RWPE2 (cell line): ENCODE results near the gene KIF21B.

Source experiments
- ATAC-seq: fragments of 200-7000 bp; cut with Tn5 transposase; 3 replicates; pipeline ENCODE4 v1.9.1; 2021; ENCODE audit warnings: low read depth
- DNase-seq: peaks from one replicate; pipeline ENCODE4 v3.0.0-alpha.2; 2020; ENCODE audit warnings: low spot score
- H3K27ac ChIP-seq: fragments of 450-650 bp; 2 replicates; pipeline ENCODE4 v1.5.1; 2017; ENCODE audit warnings: mild to moderate bottlenecking; ENCODE audit not compliant: poor library complexity, severe bottlenecking
- H3K27me3 ChIP-seq: fragments of 250-450 bp; sonication (Bioruptor Pico); 2 replicates; pipeline ENCODE4 v1.5.1; 2021; ENCODE audit warnings: mild to moderate bottlenecking, moderate library complexity; ENCODE audit not compliant: insufficient read depth, poor library complexity, severe bottlenecking
- H3K36me3 ChIP-seq: fragments of 250-450 bp; sonication (Bioruptor Pico); 2 replicates; pipeline ENCODE4 v1.5.1; 2020; ENCODE audit warnings: low read depth, mild to moderate bottlenecking, moderate library complexity
- H3K4me1 ChIP-seq: fragments of 250-450 bp; sonication (Bioruptor Pico); 2 replicates; pipeline ENCODE4 v1.5.1; 2021; ENCODE audit warnings: mild to moderate bottlenecking, moderate library complexity; ENCODE audit not compliant: insufficient read depth, poor library complexity, severe bottlenecking
- H3K4me3 ChIP-seq: fragments of 250-450 bp; sonication (Bioruptor Pico); 2 replicates; pipeline ENCODE4 v1.5.1; 2021; ENCODE audit warnings: mild to moderate bottlenecking, moderate library complexity; ENCODE audit not compliant: severe bottlenecking
- H3K9me3 ChIP-seq: fragments of 250-450 bp; sonication (Bioruptor Pico); 2 replicates; pipeline ENCODE4 v1.5.1; 2021; ENCODE audit warnings: mild to moderate bottlenecking, moderate library complexity; ENCODE audit not compliant: severe bottlenecking
- CTCF ChIP-seq: fragments of 450-650 bp; IDR thresholded peaks from one replicate; pipeline ENCODE4 v1.5.1; 2017; ENCODE audit warnings: mild to moderate bottlenecking, moderate library complexity; ENCODE audit not compliant: poor library complexity, severe bottlenecking

The KIF21B gene

GRCh38 chr1:200992382-200993048 is 31.0 kb downstream of the KIF21B start:
- TF ChIP-seq CTCF = no peak
- ATAC-seq (no peak), DNase-seq (no peak)
- Histone ChIP-seq H3K4me1 (no peaks in the 10 kb centered on the region), H3K4me3 (no peak overlapping the region), H3K27me3 (no peaks in the 10 kb centered on the region), H3K36me3 (no peaks in the 10 kb centered on the region), H3K9me3 (no peaks in the 10 kb centered on the region), H3K27ac (no peak overlapping the region)

GRCh38 chr1:200991097-200991614 is 32.4 kb downstream of the KIF21B start:
- no peak overlapping the region for H3K27ac ChIP-seq
- DNase-seq (no peak), ATAC-seq (no peak)
- H3K27me3 ChIP-seq = no peaks in the 10 kb centered on the region
- no peak overlapping the region for H3K4me3 ChIP-seq
- no peaks in the 10 kb centered on the region for H3K9me3 ChIP-seq
- no peaks in the 10 kb centered on the region for H3K36me3 ChIP-seq
- H3K4me1 ChIP-seq = no peaks in the 10 kb centered on the region
- no peak for TF ChIP-seq CTCF

GRCh38 chr1:200990114-200990513 is 33.4 kb downstream of the KIF21B start:
- no peaks in the 10 kb centered on the region for H3K36me3 ChIP-seq
- ATAC-seq (no peak), DNase-seq (no peak)
- H3K27me3 ChIP-seq = no peaks in the 10 kb centered on the region
- H3K9me3 ChIP-seq = no peaks in the 10 kb centered on the region
- H3K27ac ChIP-seq = no peak overlapping the region
- no peaks in the 10 kb centered on the region for H3K4me1 ChIP-seq
- no peak overlapping the region for H3K4me3 ChIP-seq
- no peak for TF ChIP-seq CTCF

DNA sequence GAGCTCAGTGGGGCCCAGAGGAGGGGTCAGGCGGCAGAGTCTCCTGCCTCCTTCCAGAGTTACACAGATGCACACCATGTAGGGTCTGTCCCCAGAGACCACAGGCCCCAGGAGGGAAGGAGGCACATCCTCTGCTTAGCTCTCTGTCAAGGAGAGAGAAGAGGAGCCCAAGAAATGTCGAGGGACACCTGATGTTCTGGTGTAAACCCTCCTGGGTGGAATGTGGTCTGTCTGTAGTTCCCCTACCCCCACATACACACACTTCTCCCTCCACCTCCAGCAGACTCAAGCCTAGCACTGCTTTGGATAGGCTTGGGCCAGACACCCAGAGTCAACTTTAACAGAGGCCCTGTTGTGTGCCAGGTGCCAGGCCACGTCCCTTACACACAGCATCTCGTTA is 34.2 kb downstream of the KIF21B start:
- no peak for DNase-seq
- Histone ChIP-seq H3K9me3 (no peaks in the 10 kb centered on the region), H3K27ac (no peak overlapping the region), H3K4me1 (no peaks in the 10 kb centered on the region), H3K4me3 (no peak overlapping the region), H3K27me3 (no peaks in the 10 kb centered on the region), H3K36me3 (no peaks in the 10 kb centered on the region)
- TF ChIP-seq CTCF = no peak
- no peak for ATAC-seq

DNA sequence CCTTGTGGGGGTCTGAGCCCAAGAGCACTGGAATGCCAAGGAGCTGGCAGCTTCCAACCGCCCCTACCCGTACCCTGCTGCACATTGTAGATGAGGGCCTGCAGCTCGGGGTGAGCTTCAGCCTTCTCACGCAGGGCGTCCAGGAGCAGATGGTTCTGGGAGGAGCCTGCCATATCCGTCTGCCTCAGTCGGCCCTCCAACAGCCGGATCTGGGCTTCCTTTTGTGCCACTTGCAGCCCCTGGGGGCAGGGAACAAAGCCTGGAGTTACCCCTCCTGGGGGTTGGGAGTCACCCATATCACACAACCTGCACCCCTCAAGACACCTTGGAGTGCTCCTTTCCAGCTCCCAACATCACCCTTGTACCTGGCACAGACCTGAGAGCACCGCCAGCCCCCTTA is 34.8 kb downstream of the KIF21B start:
- no peaks in the 10 kb centered on the region for H3K27me3 ChIP-seq
- DNase-seq (no peak), ATAC-seq (no peak)
- H3K4me1 ChIP-seq = no peaks in the 10 kb centered on the region
- H3K4me3 ChIP-seq = no peak overlapping the region
- H3K27ac ChIP-seq = no peak overlapping the region
- TF ChIP-seq CTCF = no peak
- H3K36me3 ChIP-seq = no peaks in the 10 kb centered on the region
- no peaks in the 10 kb centered on the region for H3K9me3 ChIP-seq
